ENCODE data around the gene SSUH2.

DNA sequence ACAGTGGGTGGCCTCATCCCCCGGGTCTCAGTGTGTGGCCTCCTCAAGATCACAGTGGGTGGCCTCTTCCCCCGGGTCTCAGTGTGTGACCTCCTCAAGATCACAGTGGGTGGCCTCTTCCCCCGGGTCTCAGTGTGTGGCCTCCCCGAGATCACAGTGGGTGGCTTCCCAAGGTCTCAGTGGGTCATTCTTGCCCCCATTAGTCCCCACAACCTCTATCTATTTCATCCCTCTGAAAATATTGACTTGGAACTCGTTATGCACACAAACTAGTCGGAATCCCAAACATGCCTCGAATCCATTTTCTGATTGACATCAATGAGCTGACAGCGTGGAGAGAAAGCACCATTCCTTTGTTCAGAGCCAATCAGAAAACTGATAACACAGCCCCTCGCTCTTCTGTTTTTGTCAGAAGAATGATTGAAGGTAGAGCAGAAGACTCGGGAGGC, 10.8 kb upstream of the SSUH2 start:
- TF ChIP-seq, protein P1, sequence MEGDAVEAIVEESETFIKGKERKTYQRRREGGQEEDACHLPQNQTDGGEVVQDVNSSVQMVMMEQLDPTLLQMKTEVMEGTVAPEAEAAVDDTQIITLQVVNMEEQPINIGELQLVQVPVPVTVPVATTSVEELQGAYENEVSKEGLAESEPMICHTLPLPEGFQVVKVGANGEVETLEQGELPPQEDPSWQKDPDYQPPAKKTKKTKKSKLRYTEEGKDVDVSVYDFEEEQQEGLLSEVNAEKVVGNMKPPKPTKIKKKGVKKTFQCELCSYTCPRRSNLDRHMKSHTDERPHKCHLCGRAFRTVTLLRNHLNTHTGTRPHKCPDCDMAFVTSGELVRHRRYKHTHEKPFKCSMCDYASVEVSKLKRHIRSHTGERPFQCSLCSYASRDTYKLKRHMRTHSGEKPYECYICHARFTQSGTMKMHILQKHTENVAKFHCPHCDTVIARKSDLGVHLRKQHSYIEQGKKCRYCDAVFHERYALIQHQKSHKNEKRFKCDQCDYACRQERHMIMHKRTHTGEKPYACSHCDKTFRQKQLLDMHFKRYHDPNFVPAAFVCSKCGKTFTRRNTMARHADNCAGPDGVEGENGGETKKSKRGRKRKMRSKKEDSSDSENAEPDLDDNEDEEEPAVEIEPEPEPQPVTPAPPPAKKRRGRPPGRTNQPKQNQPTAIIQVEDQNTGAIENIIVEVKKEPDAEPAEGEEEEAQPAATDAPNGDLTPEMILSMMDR (IDR thresholded peaks at IDR 0.05) = no peak
- no peak for TF ChIP-seq ZFX (IDR thresholded peaks at IDR 0.05; ENCODE audit: borderline replicate concordance)

Data from 22Rv1 (cell line).